ENCODE results near the gene TFIP11.

The TFIP11 gene

DNA sequence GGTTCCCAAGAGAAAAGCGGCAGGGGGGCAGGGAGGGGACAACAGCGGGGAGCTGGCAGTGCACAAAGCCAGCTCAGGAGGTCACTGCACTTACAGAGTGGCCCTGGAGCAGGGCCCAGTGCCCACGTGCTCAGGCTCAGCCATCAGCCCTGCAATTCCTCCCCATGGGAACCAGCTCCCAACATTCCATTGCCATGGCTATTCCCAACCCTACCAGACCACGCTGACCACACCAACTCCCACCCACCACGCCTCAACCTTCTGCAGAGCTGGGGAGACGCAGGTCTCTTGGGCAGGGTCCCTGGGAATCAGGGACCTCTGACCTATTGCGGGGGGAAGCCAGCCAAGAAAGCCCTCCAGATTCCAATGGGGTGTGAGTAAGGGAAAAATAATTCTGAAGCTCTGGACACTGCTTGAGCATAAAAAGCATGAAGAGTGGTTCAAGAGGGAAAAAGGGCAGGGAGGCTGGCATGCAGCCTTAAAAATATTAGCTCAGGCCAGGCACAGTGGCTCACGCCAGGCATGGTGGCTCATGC lies 38.3 kb upstream of the TFIP11 start:
- peaks cover 3% of the 10 kb centered on the region for H3K36me3 ChIP-seq (ENCODE audit: control insufficient read depth, insufficient read depth, low read length)
- DNase-seq (ENCODE audit: extremely low read depth, insufficient read length), result no peak

DNA sequence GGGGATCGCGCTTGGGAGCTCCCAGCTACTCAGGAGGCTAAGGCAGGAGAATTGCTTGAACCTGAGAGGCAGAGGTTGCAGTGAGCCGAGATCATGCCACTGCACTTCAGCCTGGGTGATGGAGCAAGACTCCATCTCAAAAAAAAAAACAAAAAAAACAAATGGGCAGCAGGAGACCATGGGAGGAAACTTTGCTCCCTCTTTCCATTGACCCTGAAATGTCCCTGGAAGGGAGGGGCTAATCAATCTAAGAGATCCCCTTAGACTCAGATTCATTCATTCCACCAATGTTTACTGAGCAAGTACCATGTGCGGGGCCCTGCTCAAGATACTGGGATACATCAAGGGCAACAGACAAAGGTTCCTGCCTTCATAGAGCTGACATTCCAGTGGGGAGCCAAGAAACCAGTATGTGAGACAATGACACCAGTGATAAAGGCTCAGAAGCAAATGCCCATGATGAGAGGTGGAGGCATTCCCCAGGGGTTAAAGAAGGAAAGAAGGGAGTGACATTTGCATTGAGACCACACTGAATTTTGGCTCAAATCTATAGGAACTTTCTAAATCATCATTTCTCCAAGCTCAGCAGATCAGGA lies 37.7 kb upstream of the TFIP11 start:
- Histone ChIP-seq H3K36me3 (ENCODE audit: control insufficient read depth, insufficient read depth, low read length) (peaks cover 3% of the 10 kb centered on the region), H3K27me3 (replicated peaks; ENCODE audit: control insufficient read depth, insufficient read depth, low read length) (no peaks in the 10 kb centered on the region), H3K4me3 (replicated peaks; ENCODE audit: low read depth, low read length) (no peak overlapping the region)
- TF ChIP-seq, protein P1, sequence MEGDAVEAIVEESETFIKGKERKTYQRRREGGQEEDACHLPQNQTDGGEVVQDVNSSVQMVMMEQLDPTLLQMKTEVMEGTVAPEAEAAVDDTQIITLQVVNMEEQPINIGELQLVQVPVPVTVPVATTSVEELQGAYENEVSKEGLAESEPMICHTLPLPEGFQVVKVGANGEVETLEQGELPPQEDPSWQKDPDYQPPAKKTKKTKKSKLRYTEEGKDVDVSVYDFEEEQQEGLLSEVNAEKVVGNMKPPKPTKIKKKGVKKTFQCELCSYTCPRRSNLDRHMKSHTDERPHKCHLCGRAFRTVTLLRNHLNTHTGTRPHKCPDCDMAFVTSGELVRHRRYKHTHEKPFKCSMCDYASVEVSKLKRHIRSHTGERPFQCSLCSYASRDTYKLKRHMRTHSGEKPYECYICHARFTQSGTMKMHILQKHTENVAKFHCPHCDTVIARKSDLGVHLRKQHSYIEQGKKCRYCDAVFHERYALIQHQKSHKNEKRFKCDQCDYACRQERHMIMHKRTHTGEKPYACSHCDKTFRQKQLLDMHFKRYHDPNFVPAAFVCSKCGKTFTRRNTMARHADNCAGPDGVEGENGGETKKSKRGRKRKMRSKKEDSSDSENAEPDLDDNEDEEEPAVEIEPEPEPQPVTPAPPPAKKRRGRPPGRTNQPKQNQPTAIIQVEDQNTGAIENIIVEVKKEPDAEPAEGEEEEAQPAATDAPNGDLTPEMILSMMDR (IDR thresholded peaks at IDR 0.05; ENCODE audit: insufficient read depth, low read length, poor library complexity, severe bottlenecking), result no peak
- DNase-seq (ENCODE audit: extremely low read depth, insufficient read length), result no peak

More for the DNA sequence above, 38.3 kb upstream of the TFIP11 start:
- H3K27me3 ChIP-seq (replicated peaks; ENCODE audit: control insufficient read depth, insufficient read depth, low read length), result no peaks in the 10 kb centered on the region
- H3K4me3 ChIP-seq (replicated peaks; ENCODE audit: low read depth, low read length), result no peak overlapping the region
- TF ChIP-seq, protein P1 (IDR thresholded peaks at IDR 0.05; ENCODE audit: insufficient read depth, low read length, poor library complexity, severe bottlenecking), result no peak

- DNase-seq (ENCODE audit: extremely low read depth, insufficient read length), result no peak
- no peaks in the 10 kb centered on the region for H3K27me3 ChIP-seq (replicated peaks; ENCODE audit: control insufficient read depth, insufficient read depth, low read length)
- peaks cover 3% of the 10 kb centered on the region for H3K36me3 ChIP-seq (ENCODE audit: control insufficient read depth, insufficient read depth, low read length)
- TF ChIP-seq, protein P1 (IDR thresholded peaks at IDR 0.05; ENCODE audit: insufficient read depth, low read length, poor library complexity, severe bottlenecking), result no peak
- no peak overlapping the region for H3K4me3 ChIP-seq (replicated peaks; ENCODE audit: low read depth, low read length)
Measured at GRCh38 chr22:26548984-26549383, 36.7 kb upstream of the TFIP11 start.

DNA sequence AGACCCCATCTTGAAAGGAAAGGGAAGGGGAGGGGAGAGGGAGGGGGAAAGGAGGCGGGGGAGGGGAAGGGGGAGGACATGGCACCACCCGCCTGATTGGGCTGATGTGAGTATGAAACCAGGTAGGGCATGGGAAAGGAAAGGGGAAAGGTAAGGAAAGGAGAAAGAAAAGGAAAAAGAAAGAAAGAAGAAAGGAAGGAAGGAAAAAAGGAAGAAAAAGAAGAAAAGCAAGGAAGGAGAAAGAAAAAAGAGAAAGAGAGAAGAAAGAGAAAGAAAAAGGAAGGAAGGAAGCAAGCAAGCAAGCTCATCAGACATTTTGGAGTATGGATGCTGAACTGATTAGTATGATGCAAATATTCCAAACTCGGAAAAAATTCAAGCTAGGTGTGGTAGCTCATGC lies 36.0 kb upstream of the TFIP11 start:
- TF ChIP-seq, protein P1 (IDR thresholded peaks at IDR 0.05; ENCODE audit: insufficient read depth, low read length, poor library complexity, severe bottlenecking), result no peak
- Histone ChIP-seq H3K4me3 (replicated peaks; ENCODE audit: low read depth, low read length) (no peak overlapping the region), H3K27me3 (replicated peaks; ENCODE audit: control insufficient read depth, insufficient read depth, low read length) (no peaks in the 10 kb centered on the region), H3K36me3 (ENCODE audit: control insufficient read depth, insufficient read depth, low read length) (peaks cover 3% of the 10 kb centered on the region)
- no peak for DNase-seq (ENCODE audit: extremely low read depth, insufficient read length)

- no peak for DNase-seq (ENCODE audit: extremely low read depth, insufficient read length)
- TF ChIP-seq, protein P1 (IDR thresholded peaks at IDR 0.05; ENCODE audit: insufficient read depth, low read length, poor library complexity, severe bottlenecking), result no peak
- Histone ChIP-seq H3K4me3 (replicated peaks; ENCODE audit: low read depth, low read length) (no peak overlapping the region), H3K36me3 (ENCODE audit: control insufficient read depth, insufficient read depth, low read length) (peaks cover 3% of the 10 kb centered on the region), H3K27me3 (replicated peaks; ENCODE audit: control insufficient read depth, insufficient read depth, low read length) (no peaks in the 10 kb centered on the region)
Measured at GRCh38 chr22:26547837-26548236, 35.6 kb upstream of the TFIP11 start.
